RWPE2 (cell line): ENCODE results near the gene TMEM178B.

Source experiments
- ATAC-seq: fragments of 200-7000 bp; cut with Tn5 transposase; 3 replicates; pipeline ENCODE4 v1.9.1; 2021; ENCODE audit warnings: low read depth
- DNase-seq: peaks from one replicate; pipeline ENCODE4 v3.0.0-alpha.2; 2020; ENCODE audit warnings: low spot score
- H3K27ac ChIP-seq: fragments of 450-650 bp; 2 replicates; pipeline ENCODE4 v1.5.1; 2017; ENCODE audit warnings: mild to moderate bottlenecking; ENCODE audit not compliant: poor library complexity, severe bottlenecking
- H3K27me3 ChIP-seq: fragments of 250-450 bp; sonication (Bioruptor Pico); 2 replicates; pipeline ENCODE4 v1.5.1; 2021; ENCODE audit warnings: mild to moderate bottlenecking, moderate library complexity; ENCODE audit not compliant: insufficient read depth, poor library complexity, severe bottlenecking
- H3K36me3 ChIP-seq: fragments of 250-450 bp; sonication (Bioruptor Pico); 2 replicates; pipeline ENCODE4 v1.5.1; 2020; ENCODE audit warnings: low read depth, mild to moderate bottlenecking, moderate library complexity
- H3K4me1 ChIP-seq: fragments of 250-450 bp; sonication (Bioruptor Pico); 2 replicates; pipeline ENCODE4 v1.5.1; 2021; ENCODE audit warnings: mild to moderate bottlenecking, moderate library complexity; ENCODE audit not compliant: insufficient read depth, poor library complexity, severe bottlenecking
- H3K4me3 ChIP-seq: fragments of 250-450 bp; sonication (Bioruptor Pico); 2 replicates; pipeline ENCODE4 v1.5.1; 2021; ENCODE audit warnings: mild to moderate bottlenecking, moderate library complexity; ENCODE audit not compliant: severe bottlenecking
- H3K9me3 ChIP-seq: fragments of 250-450 bp; sonication (Bioruptor Pico); 2 replicates; pipeline ENCODE4 v1.5.1; 2021; ENCODE audit warnings: mild to moderate bottlenecking, moderate library complexity; ENCODE audit not compliant: severe bottlenecking
- CTCF ChIP-seq: fragments of 450-650 bp; IDR thresholded peaks from one replicate; pipeline ENCODE4 v1.5.1; 2017; ENCODE audit warnings: mild to moderate bottlenecking, moderate library complexity; ENCODE audit not compliant: poor library complexity, severe bottlenecking

The TMEM178B gene

GRCh38 chr7:141232286-141233051 lies 158.6 kb downstream of the TMEM178B start:
- ATAC-seq (no peak), DNase-seq (no peak)
- Histone ChIP-seq H3K9me3 (no peaks in the 10 kb centered on the region), H3K27me3 (no peaks in the 10 kb centered on the region), H3K4me3 (no peak overlapping the region), H3K4me1 (no peaks in the 10 kb centered on the region), H3K27ac (no peak overlapping the region), H3K36me3 (no peaks in the 10 kb centered on the region)
- no peak for TF ChIP-seq CTCF

DNA sequence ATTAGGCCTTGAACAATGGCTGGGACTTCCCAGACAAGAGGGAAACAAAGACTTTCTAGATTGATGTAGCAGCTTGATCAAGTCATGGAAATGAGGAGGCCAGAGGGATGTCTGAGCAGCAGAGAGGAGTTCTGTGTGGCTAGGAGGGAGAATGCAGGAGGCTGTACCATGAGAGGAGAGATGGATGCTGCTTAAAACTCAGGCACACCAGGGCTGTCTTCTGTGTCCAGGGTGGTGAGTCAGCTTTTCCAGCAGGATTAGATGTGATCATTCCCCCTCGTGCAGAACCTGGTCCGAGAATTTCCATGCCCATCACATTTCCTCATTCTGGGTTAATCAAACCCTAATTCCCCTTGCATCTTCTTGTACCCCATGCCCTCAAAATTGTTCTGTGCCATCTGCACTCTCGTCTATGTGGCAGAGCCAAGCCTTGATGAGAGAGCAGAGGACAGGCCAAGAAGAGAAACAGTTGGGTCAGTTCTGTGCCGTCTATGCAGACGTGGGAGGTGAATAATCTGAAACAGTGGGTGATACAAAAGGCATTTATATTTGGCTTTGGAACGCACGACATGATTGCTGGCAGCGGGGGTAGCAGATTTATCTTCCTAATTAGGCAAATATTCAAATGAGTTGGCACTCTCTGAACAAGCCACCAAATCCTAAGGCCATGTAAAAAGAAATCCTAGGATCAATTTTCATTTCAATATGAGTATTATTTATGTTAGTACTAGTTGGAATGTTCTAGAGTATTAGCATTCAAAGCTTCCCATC lies 160.7 kb downstream of the TMEM178B start:
- DNase-seq (no peak), ATAC-seq (no peak)
- no peak overlapping the region for H3K4me3 ChIP-seq

GRCh38 chr7:141235656-141236055 lies 161.8 kb downstream of the TMEM178B start:
- Histone ChIP-seq H3K4me3 (no peak overlapping the region), H3K9me3 (no peaks in the 10 kb centered on the region), H3K4me1 (no peaks in the 10 kb centered on the region), H3K27ac (no peak overlapping the region), H3K27me3 (no peaks in the 10 kb centered on the region), H3K36me3 (no peaks in the 10 kb centered on the region)
- no peak for ATAC-seq
- TF ChIP-seq CTCF, result no peak
- DNase-seq, result no peak

More for the DNA sequence above, 160.7 kb downstream of the TMEM178B start:
- Histone ChIP-seq H3K27me3 (no peaks in the 10 kb centered on the region), H3K4me1 (no peaks in the 10 kb centered on the region), H3K9me3 (no peaks in the 10 kb centered on the region), H3K36me3 (no peaks in the 10 kb centered on the region), H3K27ac (no peak overlapping the region)
- TF ChIP-seq CTCF, result no peak

DNA sequence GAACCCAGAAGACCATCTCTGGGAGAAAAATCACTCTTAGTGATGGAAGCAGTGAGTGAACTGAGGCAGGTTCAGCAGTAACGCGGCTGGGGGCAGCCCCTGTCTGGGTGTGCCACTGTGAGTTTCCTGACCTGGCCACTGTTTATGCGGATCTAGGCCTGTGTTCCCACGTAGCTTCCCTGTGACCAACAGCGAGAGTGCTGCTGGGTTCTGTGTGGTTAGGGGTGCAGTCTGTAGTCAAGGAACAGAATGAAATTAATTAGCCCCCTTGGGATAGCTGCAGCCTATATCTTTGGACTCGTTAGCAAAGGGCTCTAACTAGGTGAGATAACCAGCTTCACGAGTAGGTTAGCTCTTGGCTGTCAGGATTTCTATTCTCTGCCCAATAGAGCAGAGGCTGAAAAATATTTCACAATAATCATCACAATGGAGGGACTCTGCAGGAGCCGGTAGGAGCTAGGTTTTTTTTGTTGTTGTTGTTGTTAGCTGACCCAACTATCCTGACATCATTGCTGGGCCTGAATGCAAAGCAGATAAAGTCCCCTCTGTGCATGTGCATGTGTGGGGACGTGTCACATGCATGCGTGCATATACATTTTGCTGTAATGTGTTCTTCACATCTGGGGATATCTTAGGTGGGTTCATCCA lies 164.9 kb downstream of the TMEM178B start:
- DNase-seq, result no peak
- Histone ChIP-seq H3K4me1 (no peaks in the 10 kb centered on the region), H3K27me3 (no peaks in the 10 kb centered on the region)

More for the DNA sequence above, 164.9 kb downstream of the TMEM178B start:
- no peak for ATAC-seq
- no peak for TF ChIP-seq CTCF
- Histone ChIP-seq H3K4me3 (no peak overlapping the region), H3K9me3 (no peaks in the 10 kb centered on the region), H3K36me3 (no peaks in the 10 kb centered on the region), H3K27ac (no peak overlapping the region)
